H1 (cell line): Measurements from ENCODE around the gene PNMA8C. TPM values are rescaled to one million over a fixed set of nuclear protein-coding genes. Genes with fewer than 3 reads are reported as not detected.

ENCODE experiments used
- CTCF ChIA-PET: fragments of 300-600 bp; sonication (Branson Sonifier 250); formaldehyde crosslinking; loops from one replicate; lab custom pipeline; 2021; ENCODE audit not compliant: partially characterized antibody; lab: Charles Lee
- POLR2A ChIA-PET: fragments of 300-600 bp; sonication (Branson Sonifier 250); formaldehyde crosslinking; loops from one replicate; lab custom pipeline; 2021; ENCODE audit warnings: inconsistent platforms; ENCODE audit not compliant: partially characterized antibody; lab: Charles Lee
- DNase-seq, 2 experiments: peaks; one replicate each; pipeline versions ENCODE4 v3.0.0 to v3.0.0-alpha.2; 2010 to 2022; ENCODE audit warnings: low spot score in 2 of 2, low read depth in 1 of 2, mixed read lengths in 1 of 2
- FAIRE-seq: peaks from 2 replicates; lab custom pipeline; 2011; peaks lifted over from hg19 to GRCh38; lab: Jason Lieb, UNC
- H2AFZ ChIP-seq: 2 replicates; pipeline ENCODE4 v1.8.1; 2012; ENCODE audit warnings: low read length, inconsistent platforms
- H2AK5ac ChIP-seq: 2 replicates; pipeline ENCODE4 v1.6.1; 2013; ENCODE audit warnings: low read depth, low read length
- H2BK120ac ChIP-seq: replicated peaks from 2 replicates; pipeline ENCODE3; 2013; ENCODE audit warnings: low read depth, low read length, inconsistent platforms
- H2BK12ac ChIP-seq: 2 replicates; pipeline ENCODE4 v1.6.1; 2013; ENCODE audit warnings: low read depth, low read length
- H2BK15ac ChIP-seq: 2 replicates; pipeline ENCODE4 v1.6.1; 2013; ENCODE audit warnings: low read length
- H2BK20ac ChIP-seq: 2 replicates; pipeline ENCODE4 v1.6.1; 2013; ENCODE audit warnings: low read length
- H2BK5ac ChIP-seq: 2 replicates; pipeline ENCODE4 v1.6.1; 2013; ENCODE audit warnings: low read depth, low read length
- H3K14ac ChIP-seq: 2 replicates; pipeline ENCODE4 v1.6.1; 2013; ENCODE audit warnings: inconsistent platforms; ENCODE audit not compliant: insufficient read length
- H3K18ac ChIP-seq: 2 replicates; pipeline ENCODE4 v1.6.1; 2013; ENCODE audit warnings: low read length; ENCODE audit errors: extremely low read depth
- H3K23ac ChIP-seq: 2 replicates; pipeline ENCODE4 v1.6.1; 2013; ENCODE audit warnings: inconsistent platforms; ENCODE audit not compliant: insufficient read length
- H3K23me2 ChIP-seq: 2 replicates; pipeline ENCODE4 v1.6.1; 2013; ENCODE audit warnings: low read depth, low read length
- H3K27ac ChIP-seq: 2 replicates; pipeline ENCODE4 v1.6.1; 2011; ENCODE audit warnings: low read depth, low read length, inconsistent platforms
- H3K27me3 ChIP-seq, 4 experiments: replicated peaks in 1 of 4; 1 replicate in 1 of 4; 2 replicates in 3 of 4; pipeline versions ENCODE4 v1.6.1 to v1.8.1; 2011 to 2013; ENCODE audit warnings: low read length in 3 of 4, mild to moderate bottlenecking in 3 of 4, inconsistent platforms in 2 of 4, mixed read lengths in 2 of 4, moderate library complexity in 1 of 4; ENCODE audit not compliant: control insufficient read depth in 3 of 4, insufficient read depth in 3 of 4; ENCODE audit errors: extremely low read depth in 1 of 4
- H3K36me3 ChIP-seq, 4 experiments: 2 replicates each; pipeline versions ENCODE4 v1.6.1 to v1.8.1; 2011 to 2013; ENCODE audit warnings: mild to moderate bottlenecking in 4 of 4, low read length in 3 of 4, moderate library complexity in 2 of 4, control low read depth in 1 of 4, inconsistent platforms in 1 of 4; ENCODE audit not compliant: insufficient read depth in 4 of 4, control insufficient read depth in 2 of 4
- H3K4ac ChIP-seq: replicated peaks from 2 replicates; pipeline ENCODE3; 2013; ENCODE audit warnings: low read length, low read depth, mixed read lengths, inconsistent platforms; ENCODE audit not compliant: insufficient read length
- H3K4me1 ChIP-seq, 4 experiments: replicated peaks in 1 of 4; 1 replicate in 1 of 4; 2 replicates in 3 of 4; pipeline versions ENCODE4 v1.6.1 to v1.8.1; 2011 to 2013; ENCODE audit warnings: low read length in 3 of 4, inconsistent platforms in 2 of 4, mixed read lengths in 1 of 4; ENCODE audit not compliant: insufficient read depth in 4 of 4, control insufficient read depth in 3 of 4
- H3K4me2 ChIP-seq, 2 experiments: 2 replicates each; pipeline versions ENCODE4 v1.6.1 to v1.8.1; 2011 to 2013; ENCODE audit warnings: low read depth in 2 of 2, low read length in 2 of 2, control low read depth in 1 of 2, inconsistent platforms in 1 of 2, mild to moderate bottlenecking in 1 of 2; ENCODE audit not compliant: insufficient read depth in 1 of 2
- H3K4me3 ChIP-seq, 4 experiments: fragments of 200-600, 300-600 bp in 1 of 4; sonication (generic), shearing (Covaris generic), sonication (Bioruptor Twin) in 1 of 4; 2 replicates each; pipeline versions ENCODE4 v1.5.1 to v1.8.1; 2011 to 2016; ENCODE audit warnings: low read length in 4 of 4, low read depth in 3 of 4, control low read depth in 2 of 4, inconsistent platforms in 2 of 4, mild to moderate bottlenecking in 2 of 4, mixed read lengths in 1 of 4, moderate library complexity in 1 of 4; ENCODE audit not compliant: insufficient read depth in 2 of 4; ENCODE audit errors: extremely low read depth in 1 of 4
- H3K56ac ChIP-seq: replicated peaks from 2 replicates; pipeline ENCODE3; 2013; ENCODE audit warnings: low read depth, mild to moderate bottlenecking, mixed read lengths, low read length, inconsistent platforms; ENCODE audit not compliant: insufficient read length
- H3K79me1 ChIP-seq: 2 replicates; pipeline ENCODE4 v1.6.1; 2013; ENCODE audit warnings: low read depth, low read length, control low read depth
- H3K79me2 ChIP-seq, 2 experiments: 2 replicates each; pipeline versions ENCODE4 v1.6.1 to v1.8.1; 2012 to 2013; ENCODE audit warnings: low read length in 2 of 2, mild to moderate bottlenecking in 2 of 2, inconsistent platforms in 1 of 2; ENCODE audit not compliant: insufficient read depth in 2 of 2, control insufficient read depth in 1 of 2
- H3K9ac ChIP-seq, 4 experiments: replicated peaks in 1 of 4; 1 replicate in 1 of 4; 2 replicates in 3 of 4; pipeline versions ENCODE4 v1.6.1 to v1.8.1; 2011 to 2013; ENCODE audit warnings: low read depth in 3 of 4, low read length in 3 of 4, control low read depth in 2 of 4, mild to moderate bottlenecking in 2 of 4, moderate library complexity in 2 of 4, inconsistent platforms in 1 of 4; ENCODE audit errors: extremely low read depth in 1 of 4
- H3K9me3 ChIP-seq, 2 experiments: 2 replicates each; pipeline versions ENCODE4 v1.6.1 to v1.8.1; 2012 to 2013; ENCODE audit warnings: mild to moderate bottlenecking in 2 of 2, moderate library complexity in 2 of 2, control low read depth in 1 of 2, inconsistent platforms in 1 of 2, low read depth in 1 of 2, low read length in 1 of 2, mixed read lengths in 1 of 2; ENCODE audit not compliant: insufficient read depth in 2 of 2
- H4K20me1 ChIP-seq, 2 experiments: replicated peaks in 1 of 2; 2 replicates each; pipeline versions ENCODE3 to v1.8.1; 2011 to 2013; ENCODE audit warnings: inconsistent platforms in 2 of 2, low read length in 2 of 2, mild to moderate bottlenecking in 1 of 2; ENCODE audit not compliant: insufficient read depth in 2 of 2, control insufficient read depth in 1 of 2
- H4K5ac ChIP-seq: 2 replicates; pipeline ENCODE4 v1.6.1; 2013; ENCODE audit warnings: low read length, low read depth, mixed read lengths, inconsistent platforms; ENCODE audit not compliant: insufficient read length
- H4K8ac ChIP-seq: 2 replicates; pipeline ENCODE4 v1.8.0; 2013; ENCODE audit warnings: mild to moderate bottlenecking, moderate library complexity, low read length, inconsistent platforms; ENCODE audit not compliant: insufficient read depth; ENCODE audit errors: extremely low read depth
- H4K91ac ChIP-seq: replicated peaks from 2 replicates; pipeline ENCODE3; 2013; ENCODE audit warnings: low read length, mixed read lengths, inconsistent platforms; ENCODE audit not compliant: insufficient read length
- BCL11A ChIP-seq, 2 experiments: IDR thresholded peaks; one replicate each; pipeline ENCODE4 v1.6.1; 2011; ENCODE audit warnings: low read depth in 2 of 2, low read length in 2 of 2, mild to moderate bottlenecking in 2 of 2
- CREB1 ChIP-seq: IDR thresholded peaks from 2 replicates; pipeline ENCODE4 v1.6.1; 2012; ENCODE audit warnings: inconsistent platforms
- E2F6 ChIP-seq: IDR thresholded peaks from 2 replicates; pipeline ENCODE4 v1.6.1; 2012; ENCODE audit warnings: inconsistent platforms
- EGR1 ChIP-seq: IDR thresholded peaks from 2 replicates; pipeline ENCODE4 v1.6.1; 2011; ENCODE audit warnings: low read depth, low read length, borderline replicate concordance
- PHF8 ChIP-seq: fragments of 200-600 bp; sonication (generic); conservative IDR thresholded peaks from 2 replicates; pipeline ENCODE4 v1.7.1; 2012; ENCODE audit warnings: low read depth, mild to moderate bottlenecking, inconsistent platforms, low read length, moderate library complexity
- RBBP5 ChIP-seq: IDR thresholded peaks from 2 replicates; pipeline ENCODE4 v1.7.1; 2012; ENCODE audit warnings: low read depth, mild to moderate bottlenecking, inconsistent platforms, low read length, moderate library complexity, borderline replicate concordance
- SIN3A ChIP-seq, 2 experiments: IDR thresholded peaks in 1 of 2; conservative IDR thresholded peaks in 1 of 2; 2 replicates each; pipeline ENCODE4 v1.6.1; 2011 to 2012; ENCODE audit warnings: low read length in 2 of 2, improper control_type of control experiment in 1 of 2, low read depth in 1 of 2, mild to moderate bottlenecking in 1 of 2
- SUZ12 ChIP-seq: fragments of 200-600 bp; sonication (generic); IDR thresholded peaks from 2 replicates; pipeline ENCODE4 v1.6.1; 2012; ENCODE audit warnings: mild to moderate bottlenecking, inconsistent platforms, low read length, moderate library complexity, mixed read lengths
- WGBS, 2 experiments: shearing (Covaris generic) in 1 of 2; methylation state at CpG; one replicate each; pipeline versions ENCODE4 v1.1.6 to v1.1.7; 2013 to 2015; ENCODE audit warnings: low lambda C conversion rate in 2 of 2, mixed read lengths in 2 of 2, inconsistent platforms in 1 of 2, low coverage in 1 of 2, missing lambda C conversion rate in 1 of 2; ENCODE audit not compliant: insufficient replicate concordance in 2 of 2, insufficient coverage in 1 of 2, insufficient read length in 1 of 2; ENCODE audit errors: extremely low coverage in 1 of 2, missing lambda C conversion rate in 1 of 2; 5-methylcytosine and 5-hydroxymethylcytosine counted together
- polyA plus RNA-seq, 7 experiments: library from polyadenylated mRNA; depleted of rRNA in 3 of 7; stranded (reverse) in 5 of 7; unstranded in 2 of 7; fragments of >200 nt in 5 of 7; fragments of 200-250 nt in 2 of 7; gene quantifications; 1 replicate in 5 of 7; 2 replicates in 1 of 7; 4 replicates in 1 of 7; pipeline versions ENCODE4 v1.2.1 to v1.2.3, GENCODE V29; 2011 to 2013; ENCODE audit warnings: missing spikeins in 2 of 7, mixed read lengths in 2 of 7
- total RNA-seq: library from RNA; stranded (reverse); fragmentation: NEBNext Ultra II Directional; extraction: Animal tissue kit (Norgen Biotek cat#: 25700); gene quantifications from 2 replicates; pipeline ENCODE4 v1.2.1, GENCODE V29; 2021

The PNMA8C gene
- total and polyA plus RNA-seq, 2 of the 8 experiments (the other 6 are each of a cell fraction or from before 2014, with no cell fraction given), result 0.53 to 1.8 TPM

GRCh38 chr19:46456930-46457329, 28.2 kb upstream of the PNMA8C start:
- ChIA-PET POLR2A (interaction anchor here (1.1 kb wide), 2 partner anchors 9 to 12 kb away, joined by 3 to 4 read pairs; no protein-coding TSS in a partner anchor), CTCF (interaction anchor here (0.6 to 1.3 kb wide), 7 partner anchors 24 to 174 kb away, joined by 3 to 5 read pairs (median 3); partner anchors contain the start of gene CCDC8)
- H4K5ac ChIP-seq, result no peak overlapping the region
- no peaks in the 10 kb centered on the region for H4K20me1 ChIP-seq
- no peaks in the 10 kb centered on the region for H3K79me2 ChIP-seq
- DNase-seq, result no peak
- no peak overlapping the region for H2BK15ac ChIP-seq
- H4K91ac ChIP-seq, result no peak overlapping the region
- H3K36me3 ChIP-seq, result no peaks in the 10 kb centered on the region
- H3K9me3 ChIP-seq, result no peaks in the 10 kb centered on the region
- H3K4me3 ChIP-seq, result no peak overlapping the region
- H2AFZ ChIP-seq, result no peak overlapping the region
- H3K27ac ChIP-seq, result no peak overlapping the region
- no peak overlapping the region for H3K18ac ChIP-seq
- FAIRE-seq, result no peak
- H2BK12ac ChIP-seq, result no peak overlapping the region
- H3K9ac ChIP-seq, result no peak overlapping the region
- H3K23ac ChIP-seq, result no peak overlapping the region
- H2BK5ac ChIP-seq, result no peak overlapping the region
- no peaks in the 10 kb centered on the region for H3K27me3 ChIP-seq
- no peak overlapping the region for H2BK20ac ChIP-seq
- H3K23me2 ChIP-seq, result no peaks in the 10 kb centered on the region
- no peak overlapping the region for H4K8ac ChIP-seq
- 86% methylated on average over 5 of the region's 5 CpGs; no CpG with 5 or more reads in 1 of the 2 experiments for WGBS, 2 experiments
- H3K4me2 ChIP-seq, result no peak overlapping the region
- H3K14ac ChIP-seq, result no peak overlapping the region
- H3K4me1 ChIP-seq, result no peaks in the 10 kb centered on the region
- no peak overlapping the region for H2AK5ac ChIP-seq
- no peak overlapping the region for H2BK120ac ChIP-seq
- H3K4ac ChIP-seq, result no peak overlapping the region
- H3K79me1 ChIP-seq, result no peaks in the 10 kb centered on the region
- H3K56ac ChIP-seq, result no peak overlapping the region
- TF ChIP-seq RBBP5 (no peak), SIN3A (conservative IDR thresholded peaks at IDR 0.05 in 1 of 2, IDR thresholded peaks at IDR 0.05 in 1 of 2; ENCODE audit: low read depth in 1 of 2, low read length in 2 of 2) (no peak), PHF8 (no peak), EGR1 (no peak), SUZ12 (no peak), CREB1 (no peak), E2F6 (no peak), BCL11A (IDR thresholded peaks at IDR 0.05; ENCODE audit: low read depth in 2 of 2, low read length in 2 of 2) (no peak)
